Calu3 (cell line): ENCODE results near the gene CCDC112. TPM values are rescaled to one million over a fixed set of nuclear protein-coding genes. Genes with fewer than 3 reads are reported as not detected.

ENCODE experiments used
- BruUV-seq: library from RNA; stranded (reverse); fragments of 400-500 nt; replicated peaks from 2 replicates; lab custom pipeline; 2021; lab: Mats Ljungman, UMichigan
- CTCF ChIA-PET: fragments of 300-600 bp; sonication (Branson Sonifier 250); formaldehyde crosslinking; loops from one replicate; lab custom pipeline; 2022; ENCODE audit warnings: antibody characterized with exemption; lab: Charles Lee
- DNase-seq: peaks from one replicate; pipeline ENCODE4 v3.0.0; 2022
- H3K27ac Mint-ChIP-seq: one replicate; pipeline ENCODE4 v1.8.0; 2022; ENCODE audit warnings: mixed read lengths; ENCODE audit not compliant: unreplicated experiment
- H3K27me3 Mint-ChIP-seq: one replicate; pipeline ENCODE4 v1.8.0; 2022; ENCODE audit warnings: mixed read lengths; ENCODE audit not compliant: unreplicated experiment
- H3K36me3 Mint-ChIP-seq: one replicate; pipeline ENCODE4 v1.8.0; 2022; ENCODE audit warnings: mild to moderate bottlenecking, moderate library complexity, mixed read lengths; ENCODE audit not compliant: insufficient read depth, unreplicated experiment
- H3K4me1 Mint-ChIP-seq: one replicate; pipeline ENCODE4 v1.8.0; 2022; ENCODE audit warnings: mild to moderate bottlenecking, low read depth, mixed read lengths; ENCODE audit not compliant: unreplicated experiment
- H3K4me3 Mint-ChIP-seq: one replicate; pipeline ENCODE4 v1.8.0; 2022; ENCODE audit warnings: mild to moderate bottlenecking, low read depth, moderate library complexity, mixed read lengths; ENCODE audit not compliant: unreplicated experiment
- H3K9me3 Mint-ChIP-seq: one replicate; pipeline ENCODE4 v1.8.0; 2022; ENCODE audit warnings: low read depth, mixed read lengths; ENCODE audit not compliant: unreplicated experiment
- intact Hi-C: fragments of 100-400 bp; cut with micrococcal nuclease; formaldehyde crosslinking; loops from one replicate; pipeline ENCODE4 v1.10.0; 2022; ENCODE audit not compliant: unreplicated experiment
- total RNA-seq: library from RNA; stranded (reverse); gene quantifications from 2 replicates; pipeline ENCODE4 v1.2.3, GENCODE V29; 2022
- TF ChIP-seq, protein P1 (sequence below): fragments of 200-600 bp; IDR thresholded peaks from one replicate; pipeline ENCODE4 v1.8.0; 2022; ENCODE audit warnings: antibody characterized with exemption; ENCODE audit not compliant: unreplicated experiment

Gene CCDC112
- total RNA-seq, 1 experiment from 2014 or later = 11.2 TPM

DNA sequence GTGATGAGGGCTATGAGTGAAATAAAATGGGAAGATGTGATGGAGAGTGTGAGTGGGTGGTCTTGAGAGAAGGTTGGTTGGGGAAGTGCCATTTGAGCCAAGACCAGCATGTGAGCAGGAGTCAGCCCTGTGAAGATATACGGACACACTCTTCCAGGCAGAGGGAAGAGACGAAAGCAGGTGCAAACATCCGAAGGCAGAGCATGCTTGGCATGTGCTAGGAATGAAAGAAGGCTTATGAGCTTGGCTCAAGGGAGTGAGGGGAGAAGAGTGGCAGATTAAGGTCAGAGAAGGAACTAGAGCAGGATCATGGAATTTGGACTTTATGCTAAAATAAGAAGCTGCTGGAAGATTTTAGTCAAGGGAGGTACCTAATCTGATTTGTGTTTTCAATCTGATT, 23.6 kb upstream of the CCDC112 start:
- TF ChIP-seq, protein P1, sequence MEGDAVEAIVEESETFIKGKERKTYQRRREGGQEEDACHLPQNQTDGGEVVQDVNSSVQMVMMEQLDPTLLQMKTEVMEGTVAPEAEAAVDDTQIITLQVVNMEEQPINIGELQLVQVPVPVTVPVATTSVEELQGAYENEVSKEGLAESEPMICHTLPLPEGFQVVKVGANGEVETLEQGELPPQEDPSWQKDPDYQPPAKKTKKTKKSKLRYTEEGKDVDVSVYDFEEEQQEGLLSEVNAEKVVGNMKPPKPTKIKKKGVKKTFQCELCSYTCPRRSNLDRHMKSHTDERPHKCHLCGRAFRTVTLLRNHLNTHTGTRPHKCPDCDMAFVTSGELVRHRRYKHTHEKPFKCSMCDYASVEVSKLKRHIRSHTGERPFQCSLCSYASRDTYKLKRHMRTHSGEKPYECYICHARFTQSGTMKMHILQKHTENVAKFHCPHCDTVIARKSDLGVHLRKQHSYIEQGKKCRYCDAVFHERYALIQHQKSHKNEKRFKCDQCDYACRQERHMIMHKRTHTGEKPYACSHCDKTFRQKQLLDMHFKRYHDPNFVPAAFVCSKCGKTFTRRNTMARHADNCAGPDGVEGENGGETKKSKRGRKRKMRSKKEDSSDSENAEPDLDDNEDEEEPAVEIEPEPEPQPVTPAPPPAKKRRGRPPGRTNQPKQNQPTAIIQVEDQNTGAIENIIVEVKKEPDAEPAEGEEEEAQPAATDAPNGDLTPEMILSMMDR = no peak
- Mint-ChIP-seq H3K4me3 (no peak overlapping the region), H3K9me3 (no peaks in the 10 kb centered on the region), H3K27ac (no peak overlapping the region), H3K36me3 (no peaks in the 10 kb centered on the region), H3K27me3 (no peaks in the 10 kb centered on the region), H3K4me1 (peaks cover 8% of the 10 kb centered on the region)
- no peak for DNase-seq
- CTCF ChIA-PET = interaction anchor here (0.5 kb wide), 1 partner anchor 61 kb away, joined by 4 read pairs; no protein-coding TSS in a partner anchor
- no TSS peak for BruUV-seq
- intact Hi-C loops = no loop called here

GRCh38 chr5:115319007-115319406, 22.6 kb upstream of the CCDC112 start:
- H3K9me3 Mint-ChIP-seq = no peaks in the 10 kb centered on the region
- H3K4me3 Mint-ChIP-seq = no peak overlapping the region
- H3K4me1 Mint-ChIP-seq = peaks cover 4% of the 10 kb centered on the region
- intact Hi-C loops = no loop called here
- no peaks in the 10 kb centered on the region for H3K27me3 Mint-ChIP-seq
- TF ChIP-seq, protein P1 = no peak
- DNase-seq = no peak
- no peak overlapping the region for H3K27ac Mint-ChIP-seq
- H3K36me3 Mint-ChIP-seq = no peaks in the 10 kb centered on the region
- CTCF ChIA-PET = interaction anchor here (1.0 kb wide), 1 partner anchor 256 kb away, joined by 4 read pairs; no protein-coding TSS in a partner anchor
- BruUV-seq = no TSS peak

- TF ChIP-seq, protein P1 = no peak
- no TSS peak for BruUV-seq
- Mint-ChIP-seq H3K27ac (no peak overlapping the region), H3K27me3 (no peaks in the 10 kb centered on the region), H3K4me1 (no peaks in the 10 kb centered on the region), H3K4me3 (no peak overlapping the region), H3K36me3 (no peaks in the 10 kb centered on the region), H3K9me3 (no peaks in the 10 kb centered on the region)
- CTCF ChIA-PET = no interaction called here
- DNase-seq = no peak
- intact Hi-C loops = no loop called here
Measured at GRCh38 chr5:115317736-115318135, 21.3 kb upstream of the CCDC112 start.

DNA sequence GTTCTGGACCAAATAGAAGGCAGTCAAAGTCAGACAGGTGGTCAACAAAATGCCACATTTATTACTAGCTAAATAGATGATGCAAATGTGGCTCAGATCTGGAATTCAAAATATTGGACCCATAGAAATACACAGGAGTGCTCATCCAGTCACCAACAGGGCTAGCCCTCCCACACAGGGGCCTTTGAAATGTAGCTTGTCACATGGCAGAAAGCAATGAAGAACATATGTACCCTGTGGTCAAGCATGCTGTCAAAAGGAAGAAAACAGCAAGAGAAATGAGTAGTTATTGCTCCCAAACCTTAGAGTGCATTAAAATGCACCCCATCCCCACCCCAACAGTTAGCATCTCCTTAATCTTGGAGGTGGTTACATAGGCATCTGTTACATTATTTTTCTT, 20.9 kb upstream of the CCDC112 start:
- BruUV-seq = no TSS peak
- no peak overlapping the region for H3K27ac Mint-ChIP-seq
- H3K9me3 Mint-ChIP-seq = no peaks in the 10 kb centered on the region
- intact Hi-C loops = no loop called here
- H3K36me3 Mint-ChIP-seq = no peaks in the 10 kb centered on the region
- H3K4me3 Mint-ChIP-seq = no peak overlapping the region
- DNase-seq = no peak
- TF ChIP-seq, protein P1 = no peak
- no peaks in the 10 kb centered on the region for H3K4me1 Mint-ChIP-seq
- H3K27me3 Mint-ChIP-seq = no peaks in the 10 kb centered on the region
- CTCF ChIA-PET = no interaction called here
